Activated T-helper 1 cell treated with anti-CD3 and anti-CD28 coated beads, Interleukin-2, amount 50 U/mL, for 16 hours (primary cell): ENCODE measurements around the gene CAMSAP3.

ENCODE experiments used
- DNase-seq, 2 donors: peaks; one replicate each; pipeline ENCODE4 v3.0.0-alpha.2; 2020; ENCODE audit warnings: low read depth in 1 of 2, low spot score in 1 of 2

CAMSAP3 gene

GRCh38 chr19:7595466-7596133, at the start of gene CAMSAP3:
Gene CAMSAP3, plus strand, starts transcription at chr19:7595863. Its CDS starts 140 bp downstream, at chr19:7596003.
- DNase-seq: peak in 1 of 2 donors; percentile 19

GRCh38 chr19:7545904-7546303, 49.8 kb upstream of the CAMSAP3 start:
- DNase-seq: no peak

- no peak for DNase-seq
Observed at GRCh38 chr19:7547159-7547558, 48.5 kb upstream of the CAMSAP3 start.

GRCh38 chr19:7549429-7550148, 46.1 kb upstream of the CAMSAP3 start:
- no peak for DNase-seq

GRCh38 chr19:7550169-7550770, 45.4 kb upstream of the CAMSAP3 start:
- no peak for DNase-seq

GRCh38 chr19:7550987-7551761, 44.5 kb upstream of the CAMSAP3 start:
- no peak for DNase-seq

- no peak for DNase-seq
Observed at GRCh38 chr19:7552781-7553180, 42.9 kb upstream of the CAMSAP3 start.

- no peak for DNase-seq
Observed at GRCh38 chr19:7554565-7554964, 41.1 kb upstream of the CAMSAP3 start.

GRCh38 chr19:7554990-7555864, 40.4 kb upstream of the CAMSAP3 start:
- DNase-seq: no peak

GRCh38 chr19:7556696-7557315, 38.9 kb upstream of the CAMSAP3 start:
- DNase-seq: no peak

GRCh38 chr19:7558667-7559066, 37.0 kb upstream of the CAMSAP3 start:
- DNase-seq: no peak

- no peak for DNase-seq
Observed at GRCh38 chr19:7559102-7559501, 36.6 kb upstream of the CAMSAP3 start.

- no peak for DNase-seq
Observed at GRCh38 chr19:7560255-7560654, 35.4 kb upstream of the CAMSAP3 start.

GRCh38 chr19:7561325-7561724, 34.3 kb upstream of the CAMSAP3 start:
- DNase-seq: no peak

- DNase-seq: no peak
Observed at GRCh38 chr19:7562646-7563393, 32.8 kb upstream of the CAMSAP3 start.

- no peak for DNase-seq
Observed at GRCh38 chr19:7564866-7565265, 30.8 kb upstream of the CAMSAP3 start.

- no peak for DNase-seq
Observed at GRCh38 chr19:7565332-7565731, 30.3 kb upstream of the CAMSAP3 start.

GRCh38 chr19:7570761-7571160, 24.9 kb upstream of the CAMSAP3 start:
- no peak for DNase-seq

GRCh38 chr19:7575434-7576040, 20.1 kb upstream of the CAMSAP3 start:
- DNase-seq: no peak
